Muscle of arm (tissue), 12 donors: ENCODE results near the gene ATP7B. TPM values are rescaled to one million over a fixed set of nuclear protein-coding genes. Genes with fewer than 3 reads are reported as not detected.
"Not testable (repeated sequence)": the region's sequence is repeated elsewhere in the genome, so short reads cannot be mapped to it uniquely, and the experiment has no call there.

Experiments used
- DNase-seq: peaks from one replicate; pipeline ENCODE4 v3.0.0-alpha.2; 2013
- polyA plus RNA-seq, 12 donors: library from polyadenylated mRNA; unstranded; fragments of 120-200 nt; gene quantifications; one replicate each; pipeline ENCODE4 v1.2.1, GENCODE V29; 2013; ENCODE audit not compliant: insufficient read length in 12 of 12

Gene ATP7B
- polyA plus RNA-seq, 12 donors = 4.4 to 19.8 (median 6.6) TPM; not detected in 1

GRCh38 chr13:52006523-52007245 is 4.6 kb downstream of the ATP7B start:
- no peak for DNase-seq

GRCh38 chr13:52005841-52006522 is 5.3 kb downstream of the ATP7B start:
- DNase-seq = no peak

GRCh38 chr13:52004511-52005170 is 6.6 kb downstream of the ATP7B start:
- no peak for DNase-seq

GRCh38 chr13:52003541-52003940 is 7.7 kb downstream of the ATP7B start:
- DNase-seq = no peak

- DNase-seq = no peak
These were observed 8.9 kb downstream of the ATP7B start for GRCh38 chr13:52002361-52002760.

GRCh38 chr13:52001120-52001731 is 10.0 kb downstream of the ATP7B start:
- DNase-seq = no peak

GRCh38 chr13:51999921-52000320 is 11.3 kb downstream of the ATP7B start:
- DNase-seq = no peak

GRCh38 chr13:51999510-51999911 is 11.7 kb downstream of the ATP7B start:
- DNase-seq = no peak

- DNase-seq = no peak
These were observed 12.3 kb downstream of the ATP7B start for GRCh38 chr13:51998723-51999509.

- no peak for DNase-seq
These were observed 13.5 kb downstream of the ATP7B start for GRCh38 chr13:51997641-51998330.

- no peak for DNase-seq
These were observed 14.1 kb downstream of the ATP7B start for GRCh38 chr13:51997186-51997585.

GRCh38 chr13:51996641-51997040 is 14.6 kb downstream of the ATP7B start:
- DNase-seq = no peak

- no peak for DNase-seq
These were observed 15.3 kb downstream of the ATP7B start for GRCh38 chr13:51995677-51996551.

GRCh38 chr13:51993713-51994112 is 17.5 kb downstream of the ATP7B start:
- DNase-seq = no peak

- DNase-seq = no peak
These were observed 22.1 kb downstream of the ATP7B start for GRCh38 chr13:51988988-51989618.

- not testable (repeated sequence) for DNase-seq
These were observed 26.3 kb downstream of the ATP7B start for GRCh38 chr13:51984904-51985303.

- DNase-seq = not testable (repeated sequence)
These were observed 28.0 kb downstream of the ATP7B start for GRCh38 chr13:51983292-51983691.

- DNase-seq = no peak
These were observed 29.9 kb downstream of the ATP7B start for GRCh38 chr13:51981355-51981754.

- no peak for DNase-seq
These were observed 30.3 kb downstream of the ATP7B start for GRCh38 chr13:51980908-51981307.
